HEK293T (cell line): ENCODE measurements around the gene TTC39B.

Source experiments
- CTBP1 ChIP-seq: fragments of 450-650 bp; IDR thresholded peaks from 2 replicates; pipeline ENCODE4 v1.6.1; 2016; ENCODE audit warnings: borderline replicate concordance
- ELF4 ChIP-seq: fragments of 450-650 bp; IDR thresholded peaks from 2 replicates; pipeline ENCODE4 v1.6.1; 2017; ENCODE audit warnings: antibody characterized with exemption
- FOXA1 ChIP-seq: fragments of 450-650 bp; IDR thresholded peaks from 2 replicates; pipeline ENCODE4 v1.6.1; 2016; ENCODE audit warnings: mild to moderate bottlenecking
- FOXK2 ChIP-seq: fragments of 450-650 bp; IDR thresholded peaks from 2 replicates; pipeline ENCODE4 v1.6.1; 2016; ENCODE audit warnings: mild to moderate bottlenecking
- FOXM1 ChIP-seq: fragments of 450-650 bp; IDR thresholded peaks from 2 replicates; pipeline ENCODE4 v1.6.1; 2017; ENCODE audit warnings: mild to moderate bottlenecking, borderline replicate concordance
- NFRKB ChIP-seq: fragments of 450-650 bp; IDR thresholded peaks from 2 replicates; pipeline ENCODE4 v1.6.1; 2016; ENCODE audit warnings: mild to moderate bottlenecking, moderate library complexity
- SP1 ChIP-seq: fragments of 450-650 bp; IDR thresholded peaks from 2 replicates; pipeline ENCODE4 v1.6.1; 2017
- SUZ12 ChIP-seq: fragments of 450-650 bp; IDR thresholded peaks from 2 replicates; pipeline ENCODE4 v1.6.1; 2016; ENCODE audit warnings: mild to moderate bottlenecking
- ZNF384 ChIP-seq: fragments of 450-650 bp; IDR thresholded peaks from 2 replicates; pipeline ENCODE4 v1.6.1; 2016

DNA sequence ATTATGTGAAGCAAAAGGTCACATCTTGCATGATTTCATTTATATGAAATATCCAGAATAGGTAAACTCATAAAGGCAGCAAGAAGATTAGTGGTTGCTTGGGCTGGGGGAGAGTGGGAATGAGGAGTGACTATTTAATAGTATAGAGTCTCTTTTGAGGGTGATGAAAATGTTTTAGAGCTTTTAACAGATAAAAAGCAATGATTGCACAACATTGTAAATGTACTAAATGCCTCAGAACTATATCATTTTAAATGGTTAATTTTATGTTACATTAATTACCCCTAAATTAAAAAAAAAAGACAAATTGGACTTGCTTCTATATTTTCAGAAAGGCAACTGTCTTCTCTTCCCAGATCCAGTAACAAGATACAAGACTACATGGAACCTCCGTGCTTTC, 21.9 kb upstream of the TTC39B start:
- TF ChIP-seq FOXK2 (no peak), ZNF384 (no peak), ELF4 (no peak), FOXM1 (no peak), FOXA1 (no peak), CTBP1 (no peak), NFRKB (no peak), SP1 (no peak), SUZ12 (no peak)
